Left hindlimb (tissue), 1 donor: Measurements from ENCODE around the gene CDRT4.

Experiments
- DNase-seq: peaks from one replicate; pipeline ENCODE4 v3.0.0-alpha.2; 2018

The CDRT4 gene

GRCh38 chr17:15422392-15422965 lies 44.9 kb downstream of the CDRT4 start:
- DNase-seq, result peak; percentile 13

GRCh38 chr17:15418781-15419180 lies 48.6 kb downstream of the CDRT4 start:
- peak; percentile 21 for DNase-seq

- peak; percentile 75 for DNase-seq
Measured at GRCh38 chr17:15414532-15415306, 52.7 kb downstream of the CDRT4 start.

- DNase-seq, result no peak
Measured at GRCh38 chr17:15413101-15413771, 54.2 kb downstream of the CDRT4 start.

GRCh38 chr17:15412606-15413005 lies 54.8 kb downstream of the CDRT4 start:
- DNase-seq, result peak; percentile 19

- no peak for DNase-seq
Measured at GRCh38 chr17:15411384-15412198, 55.8 kb downstream of the CDRT4 start.

- peak; percentile 62 for DNase-seq
Measured at GRCh38 chr17:15409721-15410250, 57.6 kb downstream of the CDRT4 start.

- DNase-seq, result no peak
Measured at GRCh38 chr17:15408803-15409202, 58.6 kb downstream of the CDRT4 start.

- no peak for DNase-seq
Measured at GRCh38 chr17:15406081-15406480, 61.3 kb downstream of the CDRT4 start.

GRCh38 chr17:15405058-15405415 lies 62.4 kb downstream of the CDRT4 start:
- no peak for DNase-seq

- DNase-seq, result no peak
Measured at GRCh38 chr17:15404106-15405057, 63.0 kb downstream of the CDRT4 start.

GRCh38 chr17:15403276-15403939 lies 64.0 kb downstream of the CDRT4 start:
- DNase-seq, result no peak

GRCh38 chr17:15399443-15399842 lies 68.0 kb downstream of the CDRT4 start:
- DNase-seq, result no peak

GRCh38 chr17:15398736-15399331 lies 68.6 kb downstream of the CDRT4 start:
- no peak for DNase-seq

GRCh38 chr17:15398291-15398690 lies 69.1 kb downstream of the CDRT4 start:
- DNase-seq, result no peak

- DNase-seq, result no peak
Measured at GRCh38 chr17:15397620-15398019, 69.8 kb downstream of the CDRT4 start.

GRCh38 chr17:15395091-15395490 lies 72.3 kb downstream of the CDRT4 start:
- no peak for DNase-seq

- DNase-seq, result no peak
Measured at GRCh38 chr17:15393414-15393813, 74.0 kb downstream of the CDRT4 start.

GRCh38 chr17:15392326-15392741 lies 75.1 kb downstream of the CDRT4 start:
- DNase-seq, result no peak

- no peak for DNase-seq
Measured at GRCh38 chr17:15388356-15389041, 78.9 kb downstream of the CDRT4 start.
